Amniotic stem cell (primary cell): Measurements from ENCODE around the gene RNF113B.

Experiments
- DNase-seq: peaks from one replicate; lab custom pipeline; 2025; lab: John Stamatoyannopoulos, UW

Gene RNF113B

DNA sequence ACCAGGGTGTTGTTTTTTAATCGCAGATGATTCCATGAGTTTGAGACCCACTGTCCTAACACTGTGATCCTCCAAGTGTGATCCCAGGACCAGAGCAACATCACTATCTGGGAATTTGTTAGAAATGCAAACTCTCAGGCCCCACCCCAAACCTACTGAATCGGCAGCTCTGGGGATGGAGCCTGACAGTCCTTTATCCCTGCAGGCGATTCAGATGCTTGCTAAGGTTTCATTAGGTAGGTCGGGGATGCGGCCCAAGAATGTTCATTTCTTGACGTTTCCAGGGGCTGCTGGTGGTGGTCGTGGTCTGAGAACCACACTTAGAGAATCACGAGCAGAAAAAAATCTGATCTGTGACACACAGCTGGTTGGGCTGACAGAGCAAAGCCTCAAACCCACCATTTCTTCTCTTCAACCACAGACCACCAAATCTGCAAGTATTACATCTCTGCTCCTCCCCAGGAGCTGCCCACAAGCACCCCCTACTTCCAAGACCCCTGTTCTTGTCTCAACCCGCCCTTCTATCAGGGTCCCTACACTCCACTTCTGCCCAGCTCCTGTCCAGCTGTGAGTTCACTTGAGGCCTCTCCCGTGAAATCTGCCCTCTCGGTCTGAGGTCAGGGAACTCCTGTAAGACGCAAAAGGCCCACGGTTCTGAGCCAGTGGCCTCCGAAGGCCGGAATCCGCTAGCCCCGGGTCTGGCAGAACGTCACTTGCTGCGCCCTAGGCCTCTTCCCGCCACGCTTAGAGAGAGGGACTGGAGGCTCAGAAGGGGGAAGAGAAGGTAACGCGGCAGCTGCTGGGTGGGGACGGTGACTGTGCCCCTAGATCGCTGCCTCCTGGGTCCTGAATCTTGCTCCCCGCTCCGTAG, 35.3 kb downstream of the RNF113B start:
- no peak for DNase-seq

DNA sequence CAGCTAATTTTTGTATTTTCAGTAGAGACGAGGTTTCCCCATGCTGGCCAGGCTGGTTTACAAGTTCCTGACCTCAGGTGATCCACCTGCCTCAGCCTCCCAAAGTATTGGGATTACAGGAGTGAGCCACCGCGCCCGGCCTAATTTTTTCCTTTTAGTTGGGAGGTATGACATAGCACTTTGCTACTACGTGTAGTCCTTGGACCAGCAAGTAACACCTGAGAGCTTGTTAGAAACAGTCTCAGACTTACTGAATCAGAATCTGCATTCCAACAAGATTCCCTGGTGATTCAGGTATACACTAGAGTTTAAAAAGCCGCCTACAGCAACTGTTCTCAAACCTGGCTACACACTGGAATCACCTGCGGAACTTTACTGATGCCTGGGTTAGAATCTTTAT, 36.0 kb downstream of the RNF113B start:
- DNase-seq, result no peak

DNA sequence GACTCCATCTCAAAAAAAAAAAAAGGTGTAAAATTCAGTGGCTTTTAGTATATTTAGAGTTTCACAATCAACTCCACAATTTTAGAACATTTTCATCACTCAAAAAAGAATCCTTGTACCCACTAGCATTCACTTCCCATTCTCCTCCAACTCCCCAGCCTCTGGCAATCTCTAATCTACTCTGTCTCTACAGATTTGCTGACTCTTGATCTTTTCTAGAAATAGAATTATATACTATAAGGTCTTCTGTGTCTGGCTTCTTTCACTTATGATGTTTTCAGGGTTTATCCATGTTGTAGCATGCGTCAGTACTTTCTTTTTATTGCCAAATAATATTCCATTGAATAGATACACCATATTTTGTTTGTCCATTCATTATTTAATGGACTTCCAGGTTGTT, 42.2 kb downstream of the RNF113B start:
- DNase-seq, result no peak

DNA sequence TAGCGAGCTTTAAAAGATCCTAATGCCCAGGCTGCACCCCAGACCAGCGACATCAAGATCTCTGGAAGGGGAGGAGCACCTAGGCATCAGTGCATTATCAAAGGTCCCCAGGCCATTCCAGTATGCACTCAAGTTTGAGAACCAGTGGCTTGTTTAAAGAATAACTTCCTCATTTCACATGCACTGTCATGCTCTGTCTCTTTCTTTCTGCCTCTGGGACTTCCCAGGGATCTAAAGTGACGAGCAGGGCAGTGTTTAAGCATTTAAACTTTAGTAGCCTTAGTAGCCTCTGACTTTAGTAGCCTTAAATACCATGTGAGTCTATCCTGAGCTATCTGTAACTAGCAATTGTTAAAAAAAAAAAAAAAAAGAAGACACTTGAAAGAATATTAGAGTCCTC, 43.1 kb downstream of the RNF113B start:
- DNase-seq, result no peak

DNA sequence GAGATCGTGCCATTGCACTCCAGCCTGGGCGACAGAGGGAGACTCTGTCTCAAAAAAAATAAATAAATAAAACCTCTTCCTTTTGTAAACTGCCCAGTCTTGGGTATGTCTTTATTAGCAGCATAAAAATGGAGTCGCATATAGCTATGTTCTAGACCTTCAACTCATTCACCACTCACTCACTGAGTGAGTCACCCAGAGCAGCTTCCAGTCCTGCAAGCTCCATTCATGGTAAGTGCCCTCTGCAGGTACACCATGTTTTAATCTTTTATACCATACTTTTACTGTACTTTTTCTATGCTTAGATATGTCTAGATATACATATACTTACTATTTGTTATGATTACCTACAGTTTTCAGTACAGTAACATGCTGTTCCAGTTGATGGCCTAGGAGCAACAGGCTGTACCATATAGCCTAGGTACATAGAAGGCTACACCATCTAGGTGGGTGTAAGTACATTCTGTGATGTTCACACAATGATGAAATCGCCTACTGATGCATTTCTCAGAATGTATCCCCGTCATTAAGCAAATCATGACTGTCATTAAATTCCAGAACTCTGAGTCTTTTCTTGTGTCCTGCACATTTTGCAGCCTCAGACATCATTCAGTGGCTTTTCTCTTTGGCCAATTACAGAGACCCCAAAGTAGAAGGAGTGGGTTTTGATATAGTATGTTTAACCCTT, 47.9 kb downstream of the RNF113B start:
- no peak for DNase-seq
